Measurements from ENCODE around the gene PCDH9.

The PCDH9 gene

GRCh38 chr13:66875264-66875663, 354.9 kb downstream of the PCDH9 start:
- H3K4me1 ChIP-seq (ENCODE audit: control insufficient read depth, insufficient read depth, low read length) = no peaks in the 10 kb centered on the region
- H3K9ac ChIP-seq (ENCODE audit: low read length) = no peak overlapping the region
- no peak overlapping the region for H3K27ac ChIP-seq (ENCODE audit: low read depth, low read length)
- no peaks in the 10 kb centered on the region for H3K27me3 ChIP-seq (ENCODE audit: control insufficient read depth, insufficient read depth, low read length)
- no peaks in the 10 kb centered on the region for H3K36me3 ChIP-seq (ENCODE audit: control insufficient read depth, insufficient read depth, low read length)
- no peak overlapping the region for H3K4me3 ChIP-seq (ENCODE audit: low read length)

- Histone ChIP-seq H3K4me1 (ENCODE audit: control insufficient read depth, insufficient read depth, low read length) (no peaks in the 10 kb centered on the region), H3K27ac (ENCODE audit: low read depth, low read length) (no peak overlapping the region), H3K27me3 (ENCODE audit: control insufficient read depth, insufficient read depth, low read length) (no peaks in the 10 kb centered on the region), H3K36me3 (ENCODE audit: control insufficient read depth, insufficient read depth, low read length) (no peaks in the 10 kb centered on the region), H3K4me3 (ENCODE audit: low read length) (no peak overlapping the region), H3K9ac (ENCODE audit: low read length) (no peak overlapping the region)
Observed at GRCh38 chr13:66864627-66865026, 365.5 kb downstream of the PCDH9 start.

- Histone ChIP-seq H3K36me3 (ENCODE audit: control insufficient read depth, insufficient read depth, low read length) (no peaks in the 10 kb centered on the region), H3K4me3 (ENCODE audit: low read length) (no peak overlapping the region), H3K9ac (ENCODE audit: low read length) (no peak overlapping the region), H3K27me3 (ENCODE audit: control insufficient read depth, insufficient read depth, low read length) (no peaks in the 10 kb centered on the region), H3K4me1 (ENCODE audit: control insufficient read depth, insufficient read depth, low read length) (no peaks in the 10 kb centered on the region), H3K27ac (ENCODE audit: low read depth, low read length) (no peak overlapping the region)
Observed at GRCh38 chr13:66860878-66861417, 369.2 kb downstream of the PCDH9 start.

- no peak overlapping the region for H3K9ac ChIP-seq (ENCODE audit: low read length)
- no peak overlapping the region for H3K27ac ChIP-seq (ENCODE audit: low read depth, low read length)
- no peaks in the 10 kb centered on the region for H3K36me3 ChIP-seq (ENCODE audit: control insufficient read depth, insufficient read depth, low read length)
- no peak overlapping the region for H3K4me3 ChIP-seq (ENCODE audit: low read length)
- H3K27me3 ChIP-seq (ENCODE audit: control insufficient read depth, insufficient read depth, low read length) = no peaks in the 10 kb centered on the region
- no peaks in the 10 kb centered on the region for H3K4me1 ChIP-seq (ENCODE audit: control insufficient read depth, insufficient read depth, low read length)
Observed at GRCh38 chr13:66859934-66860877, 369.9 kb downstream of the PCDH9 start.

- Histone ChIP-seq H3K36me3 (ENCODE audit: control insufficient read depth, insufficient read depth, low read length) (no peaks in the 10 kb centered on the region), H3K27me3 (ENCODE audit: control insufficient read depth, insufficient read depth, low read length) (no peaks in the 10 kb centered on the region), H3K9ac (ENCODE audit: low read length) (no peak overlapping the region), H3K27ac (ENCODE audit: low read depth, low read length) (no peak overlapping the region), H3K4me3 (ENCODE audit: low read length) (no peak overlapping the region), H3K4me1 (ENCODE audit: control insufficient read depth, insufficient read depth, low read length) (no peaks in the 10 kb centered on the region)
Observed at GRCh38 chr13:66859078-66859477, 371.1 kb downstream of the PCDH9 start.

- no peak overlapping the region for H3K9ac ChIP-seq (ENCODE audit: low read length)
- H3K27ac ChIP-seq (ENCODE audit: low read depth, low read length) = no peak overlapping the region
- no peaks in the 10 kb centered on the region for H3K27me3 ChIP-seq (ENCODE audit: control insufficient read depth, insufficient read depth, low read length)
- no peak overlapping the region for H3K4me3 ChIP-seq (ENCODE audit: low read length)
- no peaks in the 10 kb centered on the region for H3K4me1 ChIP-seq (ENCODE audit: control insufficient read depth, insufficient read depth, low read length)
- H3K36me3 ChIP-seq (ENCODE audit: control insufficient read depth, insufficient read depth, low read length) = no peaks in the 10 kb centered on the region
Observed at GRCh38 chr13:66858163-66858562, 372.0 kb downstream of the PCDH9 start.

GRCh38 chr13:66855131-66855530, 375.0 kb downstream of the PCDH9 start:
- no peaks in the 10 kb centered on the region for H3K27me3 ChIP-seq (ENCODE audit: control insufficient read depth, insufficient read depth, low read length)
- no peaks in the 10 kb centered on the region for H3K4me1 ChIP-seq (ENCODE audit: control insufficient read depth, insufficient read depth, low read length)
- H3K9ac ChIP-seq (ENCODE audit: low read length) = no peak overlapping the region
- H3K4me3 ChIP-seq (ENCODE audit: low read length) = no peak overlapping the region
- no peak overlapping the region for H3K27ac ChIP-seq (ENCODE audit: low read depth, low read length)
- no peaks in the 10 kb centered on the region for H3K36me3 ChIP-seq (ENCODE audit: control insufficient read depth, insufficient read depth, low read length)

- Histone ChIP-seq H3K27me3 (ENCODE audit: control insufficient read depth, insufficient read depth, low read length) (no peaks in the 10 kb centered on the region), H3K9ac (ENCODE audit: low read length) (no peak overlapping the region), H3K27ac (ENCODE audit: low read depth, low read length) (no peak overlapping the region), H3K4me1 (ENCODE audit: control insufficient read depth, insufficient read depth, low read length) (no peaks in the 10 kb centered on the region), H3K36me3 (ENCODE audit: control insufficient read depth, insufficient read depth, low read length) (no peaks in the 10 kb centered on the region), H3K4me3 (ENCODE audit: low read length) (no peak overlapping the region)
Observed at GRCh38 chr13:66853564-66853963, 376.6 kb downstream of the PCDH9 start.

GRCh38 chr13:66849706-66850105, 380.4 kb downstream of the PCDH9 start:
- no peak overlapping the region for H3K4me3 ChIP-seq (ENCODE audit: low read length)
- H3K4me1 ChIP-seq (ENCODE audit: control insufficient read depth, insufficient read depth, low read length) = no peaks in the 10 kb centered on the region
- no peak overlapping the region for H3K9ac ChIP-seq (ENCODE audit: low read length)
- H3K36me3 ChIP-seq (ENCODE audit: control insufficient read depth, insufficient read depth, low read length) = no peaks in the 10 kb centered on the region
- H3K27ac ChIP-seq (ENCODE audit: low read depth, low read length) = no peak overlapping the region
- no peaks in the 10 kb centered on the region for H3K27me3 ChIP-seq (ENCODE audit: control insufficient read depth, insufficient read depth, low read length)

- Histone ChIP-seq H3K36me3 (ENCODE audit: control insufficient read depth, insufficient read depth, low read length) (no peaks in the 10 kb centered on the region), H3K9ac (ENCODE audit: low read length) (no peak overlapping the region), H3K4me1 (ENCODE audit: control insufficient read depth, insufficient read depth, low read length) (no peaks in the 10 kb centered on the region), H3K27ac (ENCODE audit: low read depth, low read length) (no peak overlapping the region), H3K27me3 (ENCODE audit: control insufficient read depth, insufficient read depth, low read length) (no peaks in the 10 kb centered on the region), H3K4me3 (ENCODE audit: low read length) (no peak overlapping the region)
Observed at GRCh38 chr13:66847541-66847940, 382.6 kb downstream of the PCDH9 start.

- Histone ChIP-seq H3K27ac (ENCODE audit: low read depth, low read length) (no peak overlapping the region), H3K36me3 (ENCODE audit: control insufficient read depth, insufficient read depth, low read length) (no peaks in the 10 kb centered on the region), H3K9ac (ENCODE audit: low read length) (no peak overlapping the region), H3K4me1 (ENCODE audit: control insufficient read depth, insufficient read depth, low read length) (no peaks in the 10 kb centered on the region), H3K4me3 (ENCODE audit: low read length) (no peak overlapping the region), H3K27me3 (ENCODE audit: control insufficient read depth, insufficient read depth, low read length) (no peaks in the 10 kb centered on the region)
Observed at GRCh38 chr13:66845393-66845792, 384.7 kb downstream of the PCDH9 start.

- Histone ChIP-seq H3K27ac (ENCODE audit: low read depth, low read length) (no peak overlapping the region), H3K27me3 (ENCODE audit: control insufficient read depth, insufficient read depth, low read length) (no peaks in the 10 kb centered on the region), H3K4me1 (ENCODE audit: control insufficient read depth, insufficient read depth, low read length) (no peaks in the 10 kb centered on the region), H3K4me3 (ENCODE audit: low read length) (no peak overlapping the region), H3K36me3 (ENCODE audit: control insufficient read depth, insufficient read depth, low read length) (no peaks in the 10 kb centered on the region), H3K9ac (ENCODE audit: low read length) (no peak overlapping the region)
Observed at GRCh38 chr13:66844933-66845332, 385.2 kb downstream of the PCDH9 start.

- Histone ChIP-seq H3K36me3 (ENCODE audit: control insufficient read depth, insufficient read depth, low read length) (no peaks in the 10 kb centered on the region), H3K4me3 (ENCODE audit: low read length) (no peak overlapping the region), H3K4me1 (ENCODE audit: control insufficient read depth, insufficient read depth, low read length) (no peaks in the 10 kb centered on the region), H3K27me3 (ENCODE audit: control insufficient read depth, insufficient read depth, low read length) (no peaks in the 10 kb centered on the region), H3K9ac (ENCODE audit: low read length) (no peak overlapping the region), H3K27ac (ENCODE audit: low read depth, low read length) (no peak overlapping the region)
Observed at GRCh38 chr13:66842766-66843165, 387.4 kb downstream of the PCDH9 start.
